HG03460 (cell line): ENCODE data around the gene CBR3.
"Not testable (repeated sequence)": the region's sequence is repeated elsewhere in the genome, so short reads cannot be mapped to it uniquely, and the experiment has no call there.

Experiments used
- ATAC-seq: cut with Tn5 transposase; IDR thresholded peaks from one replicate; pipeline ENCODE4 v1.9.1; 2021; ENCODE audit not compliant: unreplicated experiment

The CBR3 gene

GRCh38 chr21:36117286-36117741 lies 17.6 kb upstream of the CBR3 start:
- ATAC-seq, result no peak

- ATAC-seq, result no peak
Measured at GRCh38 chr21:36120304-36120888, 14.5 kb upstream of the CBR3 start.

- no peak for ATAC-seq
Measured at GRCh38 chr21:36122977-36123376, 11.9 kb upstream of the CBR3 start.

- ATAC-seq, result no peak
Measured at GRCh38 chr21:36124395-36124794, 10.5 kb upstream of the CBR3 start.

GRCh38 chr21:36125512-36126207 lies 9.2 kb upstream of the CBR3 start:
- no peak for ATAC-seq

GRCh38 chr21:36126208-36126565 lies 8.7 kb upstream of the CBR3 start:
- no peak for ATAC-seq

- no peak for ATAC-seq
Measured at GRCh38 chr21:36126621-36127110, 8.2 kb upstream of the CBR3 start.

- no peak for ATAC-seq
Measured at GRCh38 chr21:36127250-36127904, 7.5 kb upstream of the CBR3 start.

GRCh38 chr21:36127977-36128376 lies 6.9 kb upstream of the CBR3 start:
- no peak for ATAC-seq

GRCh38 chr21:36129219-36129618 lies 5.7 kb upstream of the CBR3 start:
- no peak for ATAC-seq

- not testable (repeated sequence) for ATAC-seq
Measured at GRCh38 chr21:36130414-36130762, 4.5 kb upstream of the CBR3 start.

GRCh38 chr21:36130839-36131238 lies 4.0 kb upstream of the CBR3 start:
- ATAC-seq, result not testable (repeated sequence)

GRCh38 chr21:36132696-36133095 lies 2.2 kb upstream of the CBR3 start:
- ATAC-seq, result no peak

- ATAC-seq, result no peak
Measured at GRCh38 chr21:36135391-36136102, 668 bp downstream of the CBR3 start.

- not testable (repeated sequence) for ATAC-seq
Measured at GRCh38 chr21:36139791-36140190, 4.9 kb downstream of the CBR3 start.

- ATAC-seq, result peak; percentile 65
Measured at GRCh38 chr21:36141513-36141925, 6.6 kb downstream of the CBR3 start.

- not testable (repeated sequence) for ATAC-seq
Measured at GRCh38 chr21:36144233-36144632, 9.4 kb downstream of the CBR3 start.

GRCh38 chr21:36145259-36145658 lies 10.4 kb downstream of the CBR3 start:
- ATAC-seq, result no peak

- ATAC-seq, result no peak
Measured at GRCh38 chr21:36147911-36148310, 13.0 kb downstream of the CBR3 start.

GRCh38 chr21:36148886-36149285 lies 14.0 kb downstream of the CBR3 start:
- no peak for ATAC-seq
